Hepatic stellate cell (primary cell): Measurements from ENCODE around the gene ZXDA.
"Not testable (repeated sequence)": the region's sequence is repeated elsewhere in the genome, so short reads cannot be mapped to it uniquely, and the experiment has no call there.

Experiments used
- DNase-seq: peaks from one replicate; pipeline ENCODE4 v3.0.0; 2011; ENCODE audit warnings: low spot score

The ZXDA gene, protein sequence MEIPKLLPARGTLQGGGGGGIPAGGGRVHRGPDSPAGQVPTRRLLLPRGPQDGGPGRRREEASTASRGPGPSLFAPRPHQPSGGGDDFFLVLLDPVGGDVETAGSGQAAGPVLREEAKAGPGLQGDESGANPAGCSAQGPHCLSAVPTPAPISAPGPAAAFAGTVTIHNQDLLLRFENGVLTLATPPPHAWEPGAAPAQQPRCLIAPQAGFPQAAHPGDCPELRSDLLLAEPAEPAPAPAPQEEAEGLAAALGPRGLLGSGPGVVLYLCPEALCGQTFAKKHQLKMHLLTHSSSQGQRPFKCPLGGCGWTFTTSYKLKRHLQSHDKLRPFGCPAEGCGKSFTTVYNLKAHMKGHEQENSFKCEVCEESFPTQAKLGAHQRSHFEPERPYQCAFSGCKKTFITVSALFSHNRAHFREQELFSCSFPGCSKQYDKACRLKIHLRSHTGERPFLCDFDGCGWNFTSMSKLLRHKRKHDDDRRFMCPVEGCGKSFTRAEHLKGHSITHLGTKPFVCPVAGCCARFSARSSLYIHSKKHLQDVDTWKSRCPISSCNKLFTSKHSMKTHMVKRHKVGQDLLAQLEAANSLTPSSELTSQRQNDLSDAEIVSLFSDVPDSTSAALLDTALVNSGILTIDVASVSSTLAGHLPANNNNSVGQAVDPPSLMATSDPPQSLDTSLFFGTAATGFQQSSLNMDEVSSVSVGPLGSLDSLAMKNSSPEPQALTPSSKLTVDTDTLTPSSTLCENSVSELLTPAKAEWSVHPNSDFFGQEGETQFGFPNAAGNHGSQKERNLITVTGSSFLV

DNA sequence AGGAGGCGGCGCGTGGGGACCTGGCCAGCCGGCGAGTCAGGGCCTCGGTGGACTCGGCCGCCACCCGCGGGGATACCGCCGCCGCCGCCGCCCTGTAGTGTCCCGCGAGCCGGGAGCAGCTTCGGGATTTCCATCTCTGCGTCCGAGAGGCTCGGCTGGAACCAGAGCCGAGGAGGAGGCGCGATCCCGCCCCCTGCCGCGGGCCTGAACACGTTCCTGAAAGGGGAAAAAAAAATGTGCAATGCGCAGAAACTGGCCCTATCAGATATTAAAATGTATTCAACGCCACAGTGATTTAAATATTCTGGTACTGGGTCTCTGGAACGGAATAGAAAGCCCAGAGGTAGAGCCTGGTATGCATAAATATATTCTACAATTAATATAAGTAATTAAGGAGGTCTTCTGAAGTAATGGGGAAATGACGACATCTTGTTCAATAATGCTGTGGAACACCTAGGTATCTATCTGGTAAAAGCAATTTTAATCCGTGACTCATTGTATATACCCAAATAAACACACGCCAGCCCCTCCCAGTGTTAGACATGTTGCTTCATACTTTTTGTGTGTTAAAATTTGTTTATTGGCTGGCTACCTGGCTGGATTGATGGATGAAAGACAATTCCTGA, at the start of gene ZXDA:
TSS of gene ZXDA (minus strand) at position 172 of the 626 bp plus-strand sequence. CDS start at position 134, 38 bp downstream.
- not testable (repeated sequence) for DNase-seq

GRCh38 chrX:57952320-57952678, 42.0 kb upstream of the ZXDA start:
- DNase-seq: no peak

DNA sequence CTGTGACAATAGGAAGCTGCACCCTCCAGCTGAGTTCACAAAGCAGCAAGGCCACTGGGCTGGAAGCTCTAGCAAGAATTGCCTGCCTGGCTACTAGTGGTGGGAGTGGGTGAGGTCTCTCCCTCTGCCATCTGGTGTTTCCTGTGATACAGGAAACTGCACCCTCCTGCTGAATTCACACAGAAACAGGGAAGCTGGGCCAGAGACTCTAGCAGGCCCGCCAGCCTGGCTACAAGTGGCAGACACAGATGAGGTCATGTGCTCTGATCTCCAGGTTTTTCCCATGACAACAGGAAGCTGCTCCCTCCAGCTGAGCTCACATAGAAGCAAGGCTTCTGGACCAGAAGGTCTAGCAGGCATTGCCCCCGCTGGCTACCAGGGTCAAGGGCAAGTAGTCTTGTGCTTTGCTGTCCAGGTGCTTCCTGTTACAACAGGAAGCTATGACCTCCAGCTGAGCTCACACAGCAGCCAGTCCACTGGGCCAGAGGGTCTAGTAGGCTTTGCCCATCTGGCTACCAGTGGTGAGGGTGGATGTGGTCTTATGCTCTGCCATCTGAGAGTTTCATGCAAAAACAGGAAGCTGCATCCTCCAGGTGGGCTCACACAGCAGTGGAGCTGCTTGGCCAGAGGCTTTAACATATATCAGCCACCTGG, 41.5 kb upstream of the ZXDA start:
- no peak for DNase-seq

DNA sequence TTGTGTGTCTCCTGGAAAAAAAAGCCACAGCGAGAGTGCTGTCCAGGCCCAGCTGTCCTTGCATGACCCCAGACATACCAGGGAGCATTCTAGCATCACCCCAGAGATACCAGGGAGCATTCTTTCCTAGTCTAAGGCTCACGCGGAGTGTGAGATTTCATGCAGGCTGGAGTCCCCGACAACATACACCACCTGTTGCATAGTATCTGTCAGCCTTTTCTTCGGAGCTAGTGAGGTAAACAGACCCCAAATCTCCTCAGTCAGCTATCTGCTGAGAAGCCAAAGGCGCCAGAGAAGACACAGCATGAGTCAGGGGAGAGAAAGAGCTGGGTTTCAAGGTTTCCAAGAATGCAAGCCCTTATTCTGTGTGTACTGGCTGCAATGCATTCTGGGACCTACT, 23.1 kb upstream of the ZXDA start:
- DNase-seq: no peak

DNA sequence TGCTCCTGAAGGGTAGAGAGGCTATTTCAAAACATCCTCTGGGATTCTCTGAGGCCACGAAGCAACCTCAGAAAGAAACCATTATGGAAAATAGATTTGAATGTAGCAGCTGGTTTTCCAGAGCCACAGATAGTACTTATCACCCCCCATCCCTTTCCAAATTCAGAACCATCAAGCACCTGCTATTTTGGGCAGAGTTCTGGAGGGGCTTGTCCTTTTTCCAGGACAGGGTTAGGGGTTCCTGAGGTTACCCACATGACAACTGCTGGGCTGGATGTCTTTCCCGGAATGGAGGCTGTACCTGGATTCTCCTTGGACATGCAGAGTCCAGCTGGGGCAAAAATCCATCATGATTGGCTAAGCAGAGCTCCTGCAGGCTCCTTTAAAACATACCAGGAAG, 22.0 kb upstream of the ZXDA start:
- DNase-seq: no peak

DNA sequence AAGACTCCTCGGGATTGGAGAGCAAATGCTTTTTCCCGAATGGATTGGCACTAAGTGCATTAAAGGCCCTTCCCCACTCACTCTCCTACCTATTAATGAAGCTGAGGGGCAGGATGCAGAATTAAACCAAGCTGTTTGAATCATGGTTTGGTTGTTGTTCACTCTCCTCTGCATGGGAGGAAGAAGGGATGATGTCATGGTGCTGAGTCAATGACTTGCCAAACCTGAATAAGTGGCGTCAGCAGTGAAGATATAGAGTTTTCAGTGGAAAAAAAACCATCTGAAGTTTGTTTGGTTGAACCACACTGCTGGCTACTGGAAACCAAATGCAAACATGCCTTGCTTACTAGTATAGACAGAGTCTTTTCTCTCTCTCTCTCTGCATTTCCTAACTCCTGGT, 19.8 kb upstream of the ZXDA start:
- no peak for DNase-seq

DNA sequence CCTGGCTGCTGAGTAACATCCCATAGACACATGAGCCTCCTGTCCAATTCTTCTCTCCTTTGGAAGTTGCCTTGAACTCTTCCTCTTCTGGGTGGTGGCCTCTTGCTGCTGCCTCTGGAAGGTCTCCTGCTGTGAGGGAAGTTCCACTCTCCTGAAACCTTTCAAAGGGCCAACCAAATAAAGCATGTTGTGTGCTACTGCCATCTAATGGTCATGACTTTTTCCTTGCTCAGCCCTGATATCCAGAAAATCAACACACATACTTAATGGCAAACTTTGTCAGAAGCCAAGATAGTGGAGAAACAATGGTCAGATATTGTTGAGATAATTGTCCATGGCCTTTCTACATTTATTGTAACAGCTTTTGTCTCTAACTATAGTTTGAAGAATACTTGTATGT, 19.1 kb upstream of the ZXDA start:
- no peak for DNase-seq

GRCh38 chrX:57925806-57926205, 15.5 kb upstream of the ZXDA start:
- DNase-seq: no peak

DNA sequence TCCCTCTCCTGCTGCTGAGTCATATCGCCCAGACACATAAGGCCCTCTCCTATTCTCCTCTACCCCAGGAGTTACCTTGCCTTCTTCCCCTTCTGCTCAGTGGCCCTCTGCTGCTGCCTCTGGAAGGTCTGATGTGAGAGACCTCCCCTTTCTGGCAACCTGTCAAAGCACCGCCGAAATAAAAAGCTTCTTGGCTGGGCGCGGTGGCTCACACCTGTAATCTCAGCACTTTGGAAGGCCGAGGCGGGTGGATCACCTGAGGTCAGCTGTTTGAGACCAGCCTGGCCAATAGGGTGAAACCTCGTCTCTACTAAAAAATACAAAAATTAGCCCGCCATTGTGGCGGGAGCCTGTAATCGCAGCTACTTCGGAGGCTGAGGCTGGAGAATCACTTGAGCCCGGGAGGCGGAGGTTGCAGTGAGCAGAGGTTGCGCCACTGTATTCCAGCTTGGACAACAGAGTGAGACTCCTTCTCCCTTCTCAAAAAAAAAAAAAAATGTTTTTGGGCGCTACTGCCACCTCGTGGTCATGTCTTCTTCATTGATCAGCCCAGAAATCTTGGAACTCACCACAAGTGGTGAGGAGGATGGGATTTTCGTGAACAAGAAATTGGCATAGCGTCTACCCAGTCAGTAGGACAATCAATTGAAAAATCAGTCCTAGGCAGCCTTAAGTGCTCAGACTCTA, 8.6 kb upstream of the ZXDA start:
- peak; percentile 13 for DNase-seq

GRCh38 chrX:57915680-57916079, 5.4 kb upstream of the ZXDA start:
- no peak for DNase-seq

DNA sequence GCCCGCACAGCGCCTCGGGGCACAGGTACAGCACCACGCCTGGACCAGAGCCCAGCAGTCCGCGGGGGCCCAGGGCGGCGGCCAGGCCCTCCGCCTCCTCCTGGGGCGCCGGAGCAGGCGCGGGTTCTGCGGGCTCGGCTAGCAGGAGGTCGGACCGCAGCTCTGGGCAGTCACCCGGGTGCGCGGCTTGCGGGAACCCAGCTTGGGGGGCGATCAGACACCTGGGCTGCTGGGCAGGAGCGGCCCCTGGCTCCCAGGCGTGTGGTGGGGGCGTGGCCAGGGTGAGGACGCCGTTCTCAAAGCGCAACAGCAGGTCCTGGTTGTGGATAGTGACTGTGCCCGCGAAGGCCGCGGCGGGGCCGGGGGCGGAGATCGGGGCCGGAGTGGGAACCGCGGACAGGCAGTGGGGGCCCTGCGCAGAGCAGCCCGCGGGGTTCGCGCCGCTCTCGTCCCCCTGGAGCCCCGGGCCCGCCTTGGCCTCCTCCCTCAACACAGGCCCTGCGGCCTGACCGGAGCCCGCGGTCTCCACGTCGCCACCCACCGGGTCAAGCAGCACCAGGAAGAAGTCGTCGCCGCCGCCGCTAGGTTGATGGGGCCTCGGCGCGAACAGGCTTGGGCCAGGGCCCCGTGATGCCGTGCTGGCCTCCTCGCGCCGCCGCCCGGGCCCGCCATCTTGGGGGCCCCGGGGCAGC, 517 bp downstream of the ZXDA start:
- DNase-seq: not testable (repeated sequence)

- not testable (repeated sequence) for DNase-seq
Observed at GRCh38 chrX:57908972-57909594, 1.2 kb downstream of the ZXDA start.

GRCh38 chrX:57906790-57907189, 3.5 kb downstream of the ZXDA start:
- DNase-seq: peak; percentile 10

GRCh38 chrX:57905141-57905540, 5.1 kb downstream of the ZXDA start:
- DNase-seq: no peak

GRCh38 chrX:57904176-57904880, 5.9 kb downstream of the ZXDA start:
- no peak for DNase-seq

DNA sequence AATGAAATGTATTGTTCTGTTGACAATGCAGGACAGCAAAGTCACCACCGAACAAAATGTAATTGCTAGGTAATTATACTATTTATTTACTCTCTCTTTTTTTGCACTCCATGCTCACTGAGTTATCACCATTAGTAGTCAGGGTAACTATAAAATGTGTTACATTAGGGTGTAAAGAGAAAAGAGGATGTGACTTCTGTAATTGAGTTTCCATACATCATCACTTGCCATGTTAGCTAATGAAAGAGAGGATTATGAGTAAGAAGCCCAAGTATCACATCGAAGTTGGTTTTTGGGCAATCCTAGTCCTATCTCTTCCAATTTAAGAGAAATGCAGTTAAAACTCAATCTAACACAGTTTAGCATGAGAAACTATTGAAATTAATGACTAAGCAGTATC, 7.6 kb downstream of the ZXDA start:
- no peak for DNase-seq

- DNase-seq: no peak
Observed at GRCh38 chrX:57901466-57901865, 8.8 kb downstream of the ZXDA start.

DNA sequence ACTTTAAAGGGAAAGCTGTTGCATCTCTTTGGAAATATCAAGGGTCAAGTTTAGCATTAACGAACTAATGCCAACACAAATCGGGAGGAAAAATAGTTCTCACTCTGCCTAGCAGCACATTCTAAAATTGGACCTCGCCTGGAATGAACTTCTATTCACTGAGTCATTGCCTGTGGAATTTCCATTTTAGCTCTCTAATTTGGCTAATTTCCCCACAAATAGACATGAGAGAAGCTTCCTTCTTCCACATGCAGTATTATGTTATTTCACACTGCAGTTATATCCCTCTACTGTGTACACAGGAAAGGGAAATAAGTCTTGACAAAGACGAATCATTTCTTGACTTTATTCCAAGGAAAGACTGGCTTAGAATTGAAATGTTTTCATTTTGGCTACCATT, 9.3 kb downstream of the ZXDA start:
- no peak for DNase-seq

DNA sequence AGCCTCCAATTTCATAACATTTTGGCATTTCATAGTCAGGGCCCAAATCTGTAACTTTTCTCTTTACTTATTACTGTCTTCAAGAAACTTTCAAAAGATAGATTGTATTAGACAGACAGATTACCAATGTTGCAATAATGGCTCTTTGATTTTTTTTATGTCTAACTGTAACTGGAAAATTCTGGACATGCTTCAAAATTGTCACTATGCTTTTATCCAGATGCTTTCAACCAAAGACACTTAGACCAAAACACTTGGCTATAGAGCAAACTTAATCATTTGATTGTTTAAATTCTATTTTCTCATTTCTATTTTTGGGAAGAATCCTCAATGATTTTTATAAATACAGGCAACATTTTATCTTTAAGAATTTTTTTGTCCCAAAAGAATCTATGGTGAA, 10.4 kb downstream of the ZXDA start:
- DNase-seq: no peak

DNA sequence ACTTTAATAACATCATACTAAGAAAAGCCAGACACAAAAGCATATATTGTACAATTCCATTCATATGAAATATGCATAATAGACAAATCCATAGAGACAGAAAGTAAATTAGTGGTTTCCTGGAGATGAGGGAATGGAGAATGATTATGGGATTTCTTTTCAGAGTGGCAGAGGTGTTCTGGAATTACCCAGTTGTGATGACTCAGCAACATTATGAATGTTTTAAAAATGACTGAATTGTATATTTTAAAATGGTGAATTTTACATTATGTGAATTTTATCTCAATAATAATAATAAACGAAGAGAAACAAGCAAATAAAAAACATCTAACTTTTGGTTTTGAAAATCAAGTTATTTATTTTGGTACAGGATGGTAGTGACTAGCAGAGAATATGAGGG, 11.2 kb downstream of the ZXDA start:
- no peak for DNase-seq
